NT2/D1 (cell line): ENCODE results near the gene USP47.
A peak's percentile ranks its signal among the peaks of the same experiment; 100 is the strongest.

Source experiments
- DNase-seq: peaks from one replicate; pipeline ENCODE4 v3.0.0-alpha.2; 2011; ENCODE audit warnings: low read depth, low spot score
- H3K27me3 ChIP-seq: 2 replicates; pipeline ENCODE4 v1.6.0; 2011; ENCODE audit warnings: mild to moderate bottlenecking; ENCODE audit not compliant: insufficient read length, insufficient read depth
- H3K36me3 ChIP-seq: 2 replicates; pipeline ENCODE4 v1.6.1; 2011; ENCODE audit warnings: mild to moderate bottlenecking, low read length, mixed read lengths; ENCODE audit not compliant: insufficient read depth, insufficient read length
- H3K4me1 ChIP-seq: 2 replicates; pipeline ENCODE4 v1.5.1; 2011; ENCODE audit not compliant: insufficient read depth, insufficient read length
- H3K4me3 ChIP-seq: 2 replicates; pipeline ENCODE4 v1.5.1; 2011; ENCODE audit warnings: low read depth; ENCODE audit not compliant: insufficient read length
- H3K9ac ChIP-seq: 2 replicates; pipeline ENCODE4 v1.6.0; 2011; ENCODE audit warnings: low read depth; ENCODE audit not compliant: insufficient read length
- H3K9me3 ChIP-seq: 2 replicates; pipeline ENCODE4 v1.5.1; 2011; ENCODE audit warnings: mild to moderate bottlenecking, low read length; ENCODE audit not compliant: insufficient read depth
- SUZ12 ChIP-seq: IDR thresholded peaks from 2 replicates; pipeline ENCODE4 v1.6.1; 2011; ENCODE audit not compliant: insufficient read length, insufficient read depth; ENCODE audit errors: extremely low read depth
- YY1 ChIP-seq: IDR thresholded peaks from 2 replicates; pipeline ENCODE4 v1.6.1; 2011; ENCODE audit not compliant: insufficient read length, insufficient read depth
- ZNF274 ChIP-seq: IDR thresholded peaks from 2 replicates; pipeline ENCODE4 v1.6.1; 2011; ENCODE audit warnings: mild to moderate bottlenecking, low read depth, low read length

Gene USP47

GRCh38 chr11:12003336-12003735, 161.6 kb downstream of the USP47 start:
- peaks cover 11% of the 10 kb centered on the region for H3K27me3 ChIP-seq
- no peaks in the 10 kb centered on the region for H3K9me3 ChIP-seq
- DNase-seq, result no peak
- TF ChIP-seq ZNF274 (no peak), YY1 (no peak), SUZ12 (no peak)
- no peak overlapping the region for H3K4me3 ChIP-seq
- H3K4me1 ChIP-seq, result peaks cover 5% of the 10 kb centered on the region
- H3K9ac ChIP-seq, result no peak overlapping the region
- peaks cover 88% of the 10 kb centered on the region for H3K36me3 ChIP-seq

GRCh38 chr11:12003815-12004214, 162.0 kb downstream of the USP47 start:
- no peak for DNase-seq
- peaks cover 83% of the 10 kb centered on the region for H3K36me3 ChIP-seq
- H3K9ac ChIP-seq, result no peak overlapping the region
- H3K9me3 ChIP-seq, result no peaks in the 10 kb centered on the region
- peaks cover 5% of the 10 kb centered on the region for H3K4me1 ChIP-seq
- no peak overlapping the region for H3K4me3 ChIP-seq
- TF ChIP-seq SUZ12 (no peak), ZNF274 (no peak), YY1 (no peak)
- peaks cover 11% of the 10 kb centered on the region for H3K27me3 ChIP-seq

DNA sequence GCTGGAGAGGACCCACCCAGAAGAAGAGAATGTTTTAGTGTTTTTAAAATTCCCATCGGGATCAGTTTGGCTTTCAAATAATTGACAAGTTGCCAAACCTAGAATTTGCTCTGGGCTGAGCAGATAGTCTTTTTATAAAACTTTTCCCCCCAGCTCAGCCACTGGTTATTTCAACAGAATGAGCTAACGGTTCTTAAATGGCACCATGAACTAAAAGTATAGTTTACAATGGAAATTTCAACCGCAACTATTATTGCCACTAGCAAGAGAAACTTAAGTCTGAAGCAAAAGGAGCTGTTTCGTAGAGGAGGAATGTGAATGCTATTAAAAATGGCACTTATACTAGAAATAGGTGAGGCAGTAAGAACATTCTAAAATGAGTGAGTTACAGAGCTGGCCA, 163.3 kb downstream of the USP47 start:
- Histone ChIP-seq H3K36me3 (peaks cover 73% of the 10 kb centered on the region), H3K4me3 (no peak overlapping the region), H3K4me1 (peaks cover 8% of the 10 kb centered on the region), H3K27me3 (peaks cover 11% of the 10 kb centered on the region), H3K9ac (no peak overlapping the region), H3K9me3 (no peaks in the 10 kb centered on the region)
- TF ChIP-seq YY1, result no peak
- no peak for TF ChIP-seq SUZ12
- no peak for TF ChIP-seq ZNF274
- no peak for DNase-seq

GRCh38 chr11:12005476-12005875, 163.7 kb downstream of the USP47 start:
- peaks cover 72% of the 10 kb centered on the region for H3K36me3 ChIP-seq
- H3K27me3 ChIP-seq, result peaks cover 11% of the 10 kb centered on the region
- H3K9ac ChIP-seq, result no peak overlapping the region
- no peak for DNase-seq
- no peaks in the 10 kb centered on the region for H3K9me3 ChIP-seq
- TF ChIP-seq SUZ12 (no peak), YY1 (no peak), ZNF274 (no peak)
- H3K4me1 ChIP-seq, result peaks cover 8% of the 10 kb centered on the region
- no peak overlapping the region for H3K4me3 ChIP-seq

DNA sequence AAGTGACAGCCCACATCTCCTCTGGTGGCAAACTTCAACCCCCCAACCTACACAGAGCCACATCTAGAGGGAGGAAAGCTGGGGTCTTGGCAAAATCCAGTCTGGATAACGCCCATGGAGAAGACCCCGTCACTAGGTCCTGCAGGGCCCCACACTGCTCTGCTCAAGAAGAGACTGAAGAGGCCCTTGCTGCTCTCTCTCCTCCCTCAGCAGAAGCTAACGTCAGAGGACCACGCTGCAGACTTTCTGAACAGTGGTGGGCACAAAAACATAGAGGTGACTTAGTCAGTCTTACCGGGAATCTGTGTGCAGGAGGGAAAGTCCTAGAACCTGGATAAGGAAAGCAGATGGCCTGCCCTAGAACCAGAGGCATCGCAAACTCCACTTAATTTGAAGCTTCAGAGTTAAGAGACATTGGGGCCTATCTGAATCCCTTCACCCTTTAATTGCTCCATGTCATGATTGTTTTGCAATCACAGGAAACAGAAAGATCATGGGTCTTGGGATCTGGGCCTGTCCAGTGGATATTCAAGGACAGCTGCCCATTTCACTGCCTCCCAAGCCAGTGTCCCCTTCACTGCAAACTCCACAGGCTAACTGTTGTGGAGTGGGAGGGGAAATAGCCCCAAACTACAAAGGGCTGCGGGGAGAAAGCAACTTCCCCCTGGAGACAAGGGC, 164.9 kb downstream of the USP47 start:
- Histone ChIP-seq H3K36me3 (peaks cover 60% of the 10 kb centered on the region), H3K4me3 (no peak overlapping the region), H3K9me3 (no peaks in the 10 kb centered on the region), H3K9ac (no peak overlapping the region), H3K4me1 (peaks cover 8% of the 10 kb centered on the region), H3K27me3 (peaks cover 11% of the 10 kb centered on the region)
- TF ChIP-seq ZNF274, result no peak
- TF ChIP-seq SUZ12, result no peak
- no peak for TF ChIP-seq YY1
- no peak for DNase-seq

DNA sequence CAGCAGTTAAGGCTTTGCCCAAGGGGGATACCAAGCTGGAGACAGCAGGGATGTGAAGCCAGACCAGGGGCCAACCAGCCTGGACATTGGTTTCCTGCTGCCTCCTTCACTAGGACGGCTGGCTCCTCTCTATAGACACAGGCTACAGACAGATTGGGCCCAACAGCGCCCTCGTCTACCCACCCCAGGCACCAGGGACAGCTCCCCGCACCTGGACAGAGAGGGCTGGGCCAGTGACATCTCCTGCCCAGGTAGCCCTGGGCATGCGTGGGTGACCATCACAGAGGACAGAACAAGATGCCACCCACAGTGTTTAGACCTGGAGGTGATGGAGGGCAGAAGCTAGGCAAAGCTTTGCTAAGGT, 165.4 kb downstream of the USP47 start:
- Histone ChIP-seq H3K4me1 (peaks cover 8% of the 10 kb centered on the region), H3K9me3 (no peaks in the 10 kb centered on the region), H3K36me3 (peaks cover 55% of the 10 kb centered on the region), H3K4me3 (no peak overlapping the region), H3K27me3 (peaks cover 11% of the 10 kb centered on the region), H3K9ac (no peak overlapping the region)
- TF ChIP-seq SUZ12, result no peak
- no peak for TF ChIP-seq YY1
- no peak for TF ChIP-seq ZNF274
- no peak for DNase-seq

GRCh38 chr11:12007769-12008737, 166.3 kb downstream of the USP47 start, which contains the start of gene DKK3:
Gene DKK3, minus strand, starts transcription at chr11:12008626. Its CDS starts 44 bp downstream, at chr11:12008582.
- H3K9ac ChIP-seq, result peak within 1 kb of the TSS; percentile 82
- peaks cover 11% of the 10 kb centered on the region for H3K27me3 ChIP-seq
- H3K4me3 ChIP-seq, result peak within 1 kb of the TSS; percentile 53
- TF ChIP-seq SUZ12, result no peak
- no peak for TF ChIP-seq YY1
- no peak for TF ChIP-seq ZNF274
- peaks cover 8% of the 10 kb centered on the region for H3K4me1 ChIP-seq
- no peaks in the 10 kb centered on the region for H3K9me3 ChIP-seq
- no peak for DNase-seq
- H3K36me3 ChIP-seq, result peaks cover 47% of the 10 kb centered on the region
